Thyroid gland (tissue), 4 donors: ENCODE measurements around the gene RFLNA. TPM values are rescaled to one million over a fixed set of nuclear protein-coding genes. Genes with fewer than 3 reads are reported as not detected.

Experiments used
- DNase-seq, 2 donors: peaks; one replicate each; pipeline ENCODE4 v3.0.0-alpha.2; 2019
- H3K27ac ChIP-seq, 3 donors: fragments of 200-600 bp; sonication (generic); 1 replicate in 2 of 3; 2 replicates in 1 of 3; pipeline ENCODE4 v1.5.1; 2016 to 2019; ENCODE audit warnings: mild to moderate bottlenecking in 1 of 3, moderate library complexity in 1 of 3
- H3K27me3 ChIP-seq: fragments of 200-600 bp; sonication (generic); one replicate; pipeline ENCODE4 v1.5.1; 2019
- H3K36me3 ChIP-seq, 2 donors: fragments of 200-600 bp; sonication (generic); one replicate each; pipeline ENCODE4 v1.5.1; 2016 to 2019
- H3K4me1 ChIP-seq, 2 donors: fragments of 200-600 bp; sonication (generic); one replicate each; pipeline ENCODE4 v1.5.1; 2017 to 2019
- H3K4me3 ChIP-seq, 3 donors: fragments of 200-600 bp; sonication (generic); replicated peaks in 1 of 3; 1 replicate in 2 of 3; 2 replicates in 1 of 3; pipeline ENCODE4 v1.5.1; 2016; ENCODE audit warnings: mild to moderate bottlenecking in 1 of 3
- H3K9me3 ChIP-seq: fragments of 200-600 bp; sonication (generic); one replicate; pipeline ENCODE4 v1.5.1; 2017
- POLR2A ChIP-seq, 2 donors: fragments of 450-650 bp; IDR thresholded peaks; one replicate each; pipeline ENCODE4 v1.6.1; 2017; ENCODE audit warnings: antibody characterized with exemption in 2 of 2, mild to moderate bottlenecking in 2 of 2, moderate library complexity in 1 of 2
- WGBS, 2 donors: methylation state at CpG; one replicate each; pipeline ENCODE4 v1.1.5; 2017; 5-methylcytosine and 5-hydroxymethylcytosine counted together
- intact Hi-C: fragments of 100-400 bp; cut with DNase I; formaldehyde crosslinking; loops from one replicate; pipeline ENCODE4 v1.15.1; 2023
- total RNA-seq, 4 donors: library from RNA; depleted of rRNA; stranded (reverse); fragments of >200 nt; gene quantifications; one replicate each; pipeline ENCODE4 v1.2.3, GENCODE V29; 2016
- TF ChIP-seq, protein P1 (sequence below), 6 experiments: fragments of 200-600 bp in 3 of 6; fragments of 450-650 bp in 3 of 6; sonication (generic) in 3 of 6; IDR thresholded peaks; one replicate each; pipeline ENCODE4 v1.5.1; 2016 to 2019; ENCODE audit warnings: antibody characterized with exemption in 6 of 6, mild to moderate bottlenecking in 2 of 6, inconsistent platforms in 1 of 6, moderate library complexity in 1 of 6

RFLNA gene
- total RNA-seq, 4 donors from 2014 or later: 0.40 to 4.5 TPM; not detected in 2

- no peaks in the 10 kb centered on the region for H3K27me3 ChIP-seq
- DNase-seq: no peak
- no peak for TF ChIP-seq POLR2A (IDR thresholded peaks at IDR 0.05)
- TF ChIP-seq, protein P1, sequence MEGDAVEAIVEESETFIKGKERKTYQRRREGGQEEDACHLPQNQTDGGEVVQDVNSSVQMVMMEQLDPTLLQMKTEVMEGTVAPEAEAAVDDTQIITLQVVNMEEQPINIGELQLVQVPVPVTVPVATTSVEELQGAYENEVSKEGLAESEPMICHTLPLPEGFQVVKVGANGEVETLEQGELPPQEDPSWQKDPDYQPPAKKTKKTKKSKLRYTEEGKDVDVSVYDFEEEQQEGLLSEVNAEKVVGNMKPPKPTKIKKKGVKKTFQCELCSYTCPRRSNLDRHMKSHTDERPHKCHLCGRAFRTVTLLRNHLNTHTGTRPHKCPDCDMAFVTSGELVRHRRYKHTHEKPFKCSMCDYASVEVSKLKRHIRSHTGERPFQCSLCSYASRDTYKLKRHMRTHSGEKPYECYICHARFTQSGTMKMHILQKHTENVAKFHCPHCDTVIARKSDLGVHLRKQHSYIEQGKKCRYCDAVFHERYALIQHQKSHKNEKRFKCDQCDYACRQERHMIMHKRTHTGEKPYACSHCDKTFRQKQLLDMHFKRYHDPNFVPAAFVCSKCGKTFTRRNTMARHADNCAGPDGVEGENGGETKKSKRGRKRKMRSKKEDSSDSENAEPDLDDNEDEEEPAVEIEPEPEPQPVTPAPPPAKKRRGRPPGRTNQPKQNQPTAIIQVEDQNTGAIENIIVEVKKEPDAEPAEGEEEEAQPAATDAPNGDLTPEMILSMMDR (IDR thresholded peaks at IDR 0.05): no peak
- H3K27ac ChIP-seq: no peak overlapping the region
- no peaks in the 10 kb centered on the region for H3K9me3 ChIP-seq
- intact Hi-C loops: no loop called here
- no peak overlapping the region for H3K4me3 ChIP-seq
- no peaks in the 10 kb centered on the region for H3K36me3 ChIP-seq
- no peaks in the 10 kb centered on the region for H3K4me1 ChIP-seq
- 77% methylated on average over 15 of the region's 20 CpGs for WGBS, 2 donors
These were observed 16.3 kb upstream of the RFLNA start for GRCh38 chr12:124278389-124279101.

GRCh38 chr12:124279315-124279714 is 15.6 kb upstream of the RFLNA start:
- TF ChIP-seq, protein P1 (IDR thresholded peaks at IDR 0.05): no peak
- no peak for TF ChIP-seq POLR2A (IDR thresholded peaks at IDR 0.05)
- intact Hi-C loops: no loop called here
- H3K9me3 ChIP-seq: no peaks in the 10 kb centered on the region
- no peaks in the 10 kb centered on the region for H3K36me3 ChIP-seq
- 62 to 79% methylated on average over 11 of the region's 11 CpGs for WGBS, 2 donors
- no peak for DNase-seq
- H3K27me3 ChIP-seq: no peaks in the 10 kb centered on the region
- no peak overlapping the region for H3K4me3 ChIP-seq
- no peak overlapping the region for H3K27ac ChIP-seq
- no peaks in the 10 kb centered on the region for H3K4me1 ChIP-seq

GRCh38 chr12:124279846-124280360 is 15.0 kb upstream of the RFLNA start:
- H3K9me3 ChIP-seq: no peaks in the 10 kb centered on the region
- no peak overlapping the region for H3K4me3 ChIP-seq
- no peaks in the 10 kb centered on the region for H3K36me3 ChIP-seq
- H3K4me1 ChIP-seq: no peaks in the 10 kb centered on the region
- 44 to 61% methylated on average over 7 to 10 of the region's 19 CpGs for WGBS, 2 donors
- intact Hi-C loops: no loop called here
- no peak for DNase-seq
- no peaks in the 10 kb centered on the region for H3K27me3 ChIP-seq
- TF ChIP-seq, protein P1 (IDR thresholded peaks at IDR 0.05): no peak
- TF ChIP-seq POLR2A (IDR thresholded peaks at IDR 0.05): no peak
- no peak overlapping the region for H3K27ac ChIP-seq

- WGBS, 2 donors: 99% methylated on average over 2 of the region's 2 CpGs
- Histone ChIP-seq H3K27me3 (no peaks in the 10 kb centered on the region), H3K4me1 (no peaks in the 10 kb centered on the region), H3K27ac (no peak overlapping the region), H3K9me3 (no peaks in the 10 kb centered on the region), H3K4me3 (no peak overlapping the region), H3K36me3 (no peaks in the 10 kb centered on the region)
- intact Hi-C loops: no loop called here
- no peak for DNase-seq
- TF ChIP-seq, protein P1 (IDR thresholded peaks at IDR 0.05): no peak
- TF ChIP-seq POLR2A (IDR thresholded peaks at IDR 0.05): no peak
These were observed 13.6 kb upstream of the RFLNA start for GRCh38 chr12:124281309-124281708.

- Histone ChIP-seq H3K9me3 (no peaks in the 10 kb centered on the region), H3K4me3 (no peak overlapping the region), H3K4me1 (no peaks in the 10 kb centered on the region), H3K27me3 (no peaks in the 10 kb centered on the region), H3K27ac (no peak overlapping the region), H3K36me3 (no peaks in the 10 kb centered on the region)
- TF ChIP-seq POLR2A (IDR thresholded peaks at IDR 0.05): no peak
- TF ChIP-seq, protein P1 (IDR thresholded peaks at IDR 0.05): no peak
- DNase-seq: no peak
- intact Hi-C loops: no loop called here
- WGBS, 2 donors: 91 to 92% methylated on average over 5 of the region's 5 CpGs
These were observed 12.6 kb upstream of the RFLNA start for GRCh38 chr12:124282287-124282686.
